ENCODE measurements around the gene SFTA2.

DNA sequence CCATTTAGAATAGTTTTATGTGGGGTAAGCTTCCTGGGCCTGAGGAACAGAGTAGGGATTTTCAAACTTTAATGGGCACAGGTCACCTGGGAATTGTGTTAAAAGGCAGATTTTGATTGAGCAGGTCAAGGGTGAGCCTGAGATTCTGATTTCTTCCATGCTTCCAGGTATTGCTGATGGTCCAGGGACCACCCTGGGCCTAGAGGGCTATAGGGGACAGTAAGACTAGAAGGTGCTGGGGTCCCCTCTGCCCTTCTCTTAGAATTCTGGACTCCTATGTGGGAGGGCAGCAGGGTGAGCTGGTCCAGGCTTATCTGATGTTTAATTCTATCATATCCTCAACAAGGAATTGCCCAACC lies 45.1 kb downstream of the SFTA2 start:
- TF ChIP-seq, protein P1, sequence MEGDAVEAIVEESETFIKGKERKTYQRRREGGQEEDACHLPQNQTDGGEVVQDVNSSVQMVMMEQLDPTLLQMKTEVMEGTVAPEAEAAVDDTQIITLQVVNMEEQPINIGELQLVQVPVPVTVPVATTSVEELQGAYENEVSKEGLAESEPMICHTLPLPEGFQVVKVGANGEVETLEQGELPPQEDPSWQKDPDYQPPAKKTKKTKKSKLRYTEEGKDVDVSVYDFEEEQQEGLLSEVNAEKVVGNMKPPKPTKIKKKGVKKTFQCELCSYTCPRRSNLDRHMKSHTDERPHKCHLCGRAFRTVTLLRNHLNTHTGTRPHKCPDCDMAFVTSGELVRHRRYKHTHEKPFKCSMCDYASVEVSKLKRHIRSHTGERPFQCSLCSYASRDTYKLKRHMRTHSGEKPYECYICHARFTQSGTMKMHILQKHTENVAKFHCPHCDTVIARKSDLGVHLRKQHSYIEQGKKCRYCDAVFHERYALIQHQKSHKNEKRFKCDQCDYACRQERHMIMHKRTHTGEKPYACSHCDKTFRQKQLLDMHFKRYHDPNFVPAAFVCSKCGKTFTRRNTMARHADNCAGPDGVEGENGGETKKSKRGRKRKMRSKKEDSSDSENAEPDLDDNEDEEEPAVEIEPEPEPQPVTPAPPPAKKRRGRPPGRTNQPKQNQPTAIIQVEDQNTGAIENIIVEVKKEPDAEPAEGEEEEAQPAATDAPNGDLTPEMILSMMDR (IDR thresholded peaks at IDR 0.05), result no peak
- no peak for TF ChIP-seq POLR2A (IDR thresholded peaks at IDR 0.05)
